ENCODE data around the gene UMODL1.

UMODL1 gene

GRCh38 chr21:42079008-42079938 is 8.2 kb downstream of the UMODL1 start:
- no peak for TF ChIP-seq CTCF (IDR thresholded peaks at IDR 0.05)
- Histone ChIP-seq H3K27ac (no peak overlapping the region), H3K27me3 (ENCODE audit: control insufficient read depth, insufficient read depth, low read length) (no peaks in the 10 kb centered on the region), H3K4me2 (ENCODE audit: low read length) (no peak overlapping the region), H3K4me1 (no peaks in the 10 kb centered on the region), H3K36me3 (ENCODE audit: control insufficient read depth, insufficient read depth, low read length) (no peaks in the 10 kb centered on the region), H2AFZ (no peak overlapping the region), H3K9ac (no peak overlapping the region), H3K4me3 (ENCODE audit: low read depth, low read length) (no peak overlapping the region), H3K9me3 (ENCODE audit: control insufficient read depth, low read length) (no peaks in the 10 kb centered on the region), H3K79me2 (no peaks in the 10 kb centered on the region)

GRCh38 chr21:42079939-42080787 is 9.0 kb downstream of the UMODL1 start:
- H3K4me3 ChIP-seq (ENCODE audit: low read depth, low read length), result no peak overlapping the region
- no peak for TF ChIP-seq CTCF (IDR thresholded peaks at IDR 0.05)
- H3K4me2 ChIP-seq (ENCODE audit: low read length), result no peak overlapping the region
- H3K4me1 ChIP-seq, result no peaks in the 10 kb centered on the region
- H3K9me3 ChIP-seq (ENCODE audit: control insufficient read depth, low read length), result no peaks in the 10 kb centered on the region
- H3K9ac ChIP-seq, result no peak overlapping the region
- H3K79me2 ChIP-seq, result no peaks in the 10 kb centered on the region
- H3K36me3 ChIP-seq (ENCODE audit: control insufficient read depth, insufficient read depth, low read length), result no peaks in the 10 kb centered on the region
- no peak overlapping the region for H2AFZ ChIP-seq
- no peak overlapping the region for H3K27ac ChIP-seq
- no peaks in the 10 kb centered on the region for H3K27me3 ChIP-seq (ENCODE audit: control insufficient read depth, insufficient read depth, low read length)

- H3K27me3 ChIP-seq (ENCODE audit: control insufficient read depth, insufficient read depth, low read length), result no peaks in the 10 kb centered on the region
- no peak overlapping the region for H3K4me3 ChIP-seq (ENCODE audit: low read depth, low read length)
- H3K27ac ChIP-seq, result no peak overlapping the region
- no peak overlapping the region for H3K9ac ChIP-seq
- no peaks in the 10 kb centered on the region for H3K4me1 ChIP-seq
- H2AFZ ChIP-seq, result no peak overlapping the region
- no peak overlapping the region for H3K4me2 ChIP-seq (ENCODE audit: low read length)
- no peak for TF ChIP-seq CTCF (IDR thresholded peaks at IDR 0.05)
- H3K9me3 ChIP-seq (ENCODE audit: control insufficient read depth, low read length), result no peaks in the 10 kb centered on the region
- H3K79me2 ChIP-seq, result no peaks in the 10 kb centered on the region
- no peaks in the 10 kb centered on the region for H3K36me3 ChIP-seq (ENCODE audit: control insufficient read depth, insufficient read depth, low read length)
Measured at GRCh38 chr21:42080788-42081083, 9.6 kb downstream of the UMODL1 start.

GRCh38 chr21:42081138-42081537 is 10.0 kb downstream of the UMODL1 start:
- H3K9ac ChIP-seq, result no peak overlapping the region
- no peak overlapping the region for H3K27ac ChIP-seq
- no peaks in the 10 kb centered on the region for H3K9me3 ChIP-seq (ENCODE audit: control insufficient read depth, low read length)
- no peak overlapping the region for H3K4me2 ChIP-seq (ENCODE audit: low read length)
- H2AFZ ChIP-seq, result no peak overlapping the region
- H3K4me1 ChIP-seq, result no peaks in the 10 kb centered on the region
- no peaks in the 10 kb centered on the region for H3K27me3 ChIP-seq (ENCODE audit: control insufficient read depth, insufficient read depth, low read length)
- no peak for TF ChIP-seq CTCF (IDR thresholded peaks at IDR 0.05)
- no peaks in the 10 kb centered on the region for H3K79me2 ChIP-seq
- no peaks in the 10 kb centered on the region for H3K36me3 ChIP-seq (ENCODE audit: control insufficient read depth, insufficient read depth, low read length)
- no peak overlapping the region for H3K4me3 ChIP-seq (ENCODE audit: low read depth, low read length)

All from parathyroid adenoma (tissue), 2 donors.